Measurements from ENCODE around the gene WEE1.

GRCh38 chr11:9524001-9524400 is 49.5 kb upstream of the WEE1 start:
- TF ChIP-seq, protein P1, sequence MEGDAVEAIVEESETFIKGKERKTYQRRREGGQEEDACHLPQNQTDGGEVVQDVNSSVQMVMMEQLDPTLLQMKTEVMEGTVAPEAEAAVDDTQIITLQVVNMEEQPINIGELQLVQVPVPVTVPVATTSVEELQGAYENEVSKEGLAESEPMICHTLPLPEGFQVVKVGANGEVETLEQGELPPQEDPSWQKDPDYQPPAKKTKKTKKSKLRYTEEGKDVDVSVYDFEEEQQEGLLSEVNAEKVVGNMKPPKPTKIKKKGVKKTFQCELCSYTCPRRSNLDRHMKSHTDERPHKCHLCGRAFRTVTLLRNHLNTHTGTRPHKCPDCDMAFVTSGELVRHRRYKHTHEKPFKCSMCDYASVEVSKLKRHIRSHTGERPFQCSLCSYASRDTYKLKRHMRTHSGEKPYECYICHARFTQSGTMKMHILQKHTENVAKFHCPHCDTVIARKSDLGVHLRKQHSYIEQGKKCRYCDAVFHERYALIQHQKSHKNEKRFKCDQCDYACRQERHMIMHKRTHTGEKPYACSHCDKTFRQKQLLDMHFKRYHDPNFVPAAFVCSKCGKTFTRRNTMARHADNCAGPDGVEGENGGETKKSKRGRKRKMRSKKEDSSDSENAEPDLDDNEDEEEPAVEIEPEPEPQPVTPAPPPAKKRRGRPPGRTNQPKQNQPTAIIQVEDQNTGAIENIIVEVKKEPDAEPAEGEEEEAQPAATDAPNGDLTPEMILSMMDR (IDR thresholded peaks at IDR 0.05) = no peak
- TF ChIP-seq TCF7L2 (IDR thresholded peaks at IDR 0.05; ENCODE audit: low read depth, low read length) = no peak
